ENCODE data around the gene RASA3. TPM values are rescaled to one million over a fixed set of nuclear protein-coding genes. Genes with fewer than 3 reads are reported as not detected.

The RASA3 gene
- total RNA-seq, 1 experiment from 2014 or later, result 22.3 TPM

DNA sequence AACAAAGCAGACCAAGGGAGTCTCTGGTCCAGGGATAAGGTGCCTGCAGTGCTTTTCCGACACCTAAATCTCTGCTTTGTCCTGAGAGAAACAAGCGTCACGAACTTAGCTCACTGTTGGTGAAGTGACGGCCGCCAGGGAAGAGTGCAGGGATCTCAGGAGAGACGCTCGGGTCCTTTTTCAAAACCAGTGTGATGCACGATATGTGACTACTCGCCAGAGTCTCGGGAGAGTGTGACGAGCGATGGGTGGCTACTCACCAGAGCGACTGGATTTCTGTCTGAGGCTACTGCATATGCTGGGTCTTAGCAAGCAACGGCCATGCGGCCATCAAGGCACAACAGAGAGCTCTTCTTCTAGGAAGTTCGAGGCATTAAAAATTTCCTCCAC, 30.1 kb upstream of the RASA3 start:
- H3K4me3 Mint-ChIP-seq, result no peak overlapping the region
- peaks cover 2% of the 10 kb centered on the region; the same call in 1 of the 2 replicates for H3K27me3 Mint-ChIP-seq (ENCODE audit: low read depth)
- no peaks in the 10 kb centered on the region for H3K36me3 Mint-ChIP-seq
- POLR2A ChIA-PET, result no interaction called here
- CTCF ChIA-PET, result interaction anchor here (0.8 kb wide), 1 partner anchor 16 kb away, joined by 3 read pairs; no protein-coding TSS in a partner anchor
- no peak overlapping the region; the same call in 1 of the 2 replicates for H3K27ac Mint-ChIP-seq
- DNase-seq (ENCODE audit: low spot score) (no peak), ATAC-seq (no peak)
- H3K9me3 Mint-ChIP-seq, result no peaks in the 10 kb centered on the region
- H3K4me1 Mint-ChIP-seq, result peaks cover 4% of the 10 kb centered on the region; the same call in 1 of the 2 replicates
- TF ChIP-seq, protein P1, sequence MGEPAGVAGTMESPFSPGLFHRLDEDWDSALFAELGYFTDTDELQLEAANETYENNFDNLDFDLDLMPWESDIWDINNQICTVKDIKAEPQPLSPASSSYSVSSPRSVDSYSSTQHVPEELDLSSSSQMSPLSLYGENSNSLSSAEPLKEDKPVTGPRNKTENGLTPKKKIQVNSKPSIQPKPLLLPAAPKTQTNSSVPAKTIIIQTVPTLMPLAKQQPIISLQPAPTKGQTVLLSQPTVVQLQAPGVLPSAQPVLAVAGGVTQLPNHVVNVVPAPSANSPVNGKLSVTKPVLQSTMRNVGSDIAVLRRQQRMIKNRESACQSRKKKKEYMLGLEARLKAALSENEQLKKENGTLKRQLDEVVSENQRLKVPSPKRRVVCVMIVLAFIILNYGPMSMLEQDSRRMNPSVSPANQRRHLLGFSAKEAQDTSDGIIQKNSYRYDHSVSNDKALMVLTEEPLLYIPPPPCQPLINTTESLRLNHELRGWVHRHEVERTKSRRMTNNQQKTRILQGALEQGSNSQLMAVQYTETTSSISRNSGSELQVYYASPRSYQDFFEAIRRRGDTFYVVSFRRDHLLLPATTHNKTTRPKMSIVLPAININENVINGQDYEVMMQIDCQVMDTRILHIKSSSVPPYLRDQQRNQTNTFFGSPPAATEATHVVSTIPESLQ (CRISPR knock-in tag; IDR thresholded peaks at IDR 0.05), result no peak
- TF ChIP-seq MYBL2 (CRISPR knock-in tag; IDR thresholded peaks at IDR 0.05), result no peak
- TF ChIP-seq, protein P2, sequence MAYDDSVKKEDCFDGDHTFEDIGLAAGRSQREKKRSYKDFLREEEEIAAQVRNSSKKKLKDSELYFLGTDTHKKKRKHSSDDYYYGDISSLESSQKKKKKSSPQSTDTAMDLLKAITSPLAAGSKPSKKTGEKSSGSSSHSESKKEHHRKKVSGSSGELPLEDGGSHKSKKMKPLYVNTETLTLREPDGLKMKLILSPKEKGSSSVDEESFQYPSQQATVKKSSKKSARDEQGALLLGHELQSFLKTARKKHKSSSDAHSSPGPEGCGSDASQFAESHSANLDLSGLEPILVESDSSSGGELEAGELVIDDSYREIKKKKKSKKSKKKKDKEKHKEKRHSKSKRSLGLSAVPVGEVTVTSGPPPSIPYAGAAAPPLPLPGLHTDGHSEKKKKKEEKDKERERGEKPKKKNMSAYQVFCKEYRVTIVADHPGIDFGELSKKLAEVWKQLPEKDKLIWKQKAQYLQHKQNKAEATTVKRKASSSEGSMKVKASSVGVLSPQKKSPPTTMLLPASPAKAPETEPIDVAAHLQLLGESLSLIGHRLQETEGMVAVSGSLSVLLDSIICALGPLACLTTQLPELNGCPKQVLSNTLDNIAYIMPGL (CRISPR knock-in tag; IDR thresholded peaks at IDR 0.05), result no peak
- no peak for TF ChIP-seq FOXJ3 (CRISPR knock-in tag; IDR thresholded peaks at IDR 0.05; ENCODE audit: borderline replicate concordance)
- no peak for TF ChIP-seq RORB (CRISPR knock-in tag; IDR thresholded peaks at IDR 0.05)
- TF ChIP-seq, protein P3, sequence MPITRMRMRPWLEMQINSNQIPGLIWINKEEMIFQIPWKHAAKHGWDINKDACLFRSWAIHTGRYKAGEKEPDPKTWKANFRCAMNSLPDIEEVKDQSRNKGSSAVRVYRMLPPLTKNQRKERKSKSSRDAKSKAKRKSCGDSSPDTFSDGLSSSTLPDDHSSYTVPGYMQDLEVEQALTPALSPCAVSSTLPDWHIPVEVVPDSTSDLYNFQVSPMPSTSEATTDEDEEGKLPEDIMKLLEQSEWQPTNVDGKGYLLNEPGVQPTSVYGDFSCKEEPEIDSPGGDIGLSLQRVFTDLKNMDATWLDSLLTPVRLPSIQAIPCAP (CRISPR knock-in tag; IDR thresholded peaks at IDR 0.05), result no peak
- TF ChIP-seq ATF1 (CRISPR knock-in tag; IDR thresholded peaks at IDR 0.05), result no peak
- TF ChIP-seq, protein P4, sequence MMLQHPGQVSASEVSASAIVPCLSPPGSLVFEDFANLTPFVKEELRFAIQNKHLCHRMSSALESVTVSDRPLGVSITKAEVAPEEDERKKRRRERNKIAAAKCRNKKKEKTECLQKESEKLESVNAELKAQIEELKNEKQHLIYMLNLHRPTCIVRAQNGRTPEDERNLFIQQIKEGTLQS (CRISPR knock-in tag; conservative IDR thresholded peaks at IDR 0.05), result no peak
- no peak for TF ChIP-seq ZNF671 (CRISPR knock-in tag; IDR thresholded peaks at IDR 0.05)
- no peak for TF ChIP-seq CREM (CRISPR knock-in tag; IDR thresholded peaks at IDR 0.05)
- no peak for TF ChIP-seq ZNF232 (CRISPR knock-in tag; IDR thresholded peaks at IDR 0.05)
- no peak for TF ChIP-seq SMAD3 (CRISPR knock-in tag; IDR thresholded peaks at IDR 0.05; ENCODE audit: borderline replicate concordance)
- TF ChIP-seq, protein P5, sequence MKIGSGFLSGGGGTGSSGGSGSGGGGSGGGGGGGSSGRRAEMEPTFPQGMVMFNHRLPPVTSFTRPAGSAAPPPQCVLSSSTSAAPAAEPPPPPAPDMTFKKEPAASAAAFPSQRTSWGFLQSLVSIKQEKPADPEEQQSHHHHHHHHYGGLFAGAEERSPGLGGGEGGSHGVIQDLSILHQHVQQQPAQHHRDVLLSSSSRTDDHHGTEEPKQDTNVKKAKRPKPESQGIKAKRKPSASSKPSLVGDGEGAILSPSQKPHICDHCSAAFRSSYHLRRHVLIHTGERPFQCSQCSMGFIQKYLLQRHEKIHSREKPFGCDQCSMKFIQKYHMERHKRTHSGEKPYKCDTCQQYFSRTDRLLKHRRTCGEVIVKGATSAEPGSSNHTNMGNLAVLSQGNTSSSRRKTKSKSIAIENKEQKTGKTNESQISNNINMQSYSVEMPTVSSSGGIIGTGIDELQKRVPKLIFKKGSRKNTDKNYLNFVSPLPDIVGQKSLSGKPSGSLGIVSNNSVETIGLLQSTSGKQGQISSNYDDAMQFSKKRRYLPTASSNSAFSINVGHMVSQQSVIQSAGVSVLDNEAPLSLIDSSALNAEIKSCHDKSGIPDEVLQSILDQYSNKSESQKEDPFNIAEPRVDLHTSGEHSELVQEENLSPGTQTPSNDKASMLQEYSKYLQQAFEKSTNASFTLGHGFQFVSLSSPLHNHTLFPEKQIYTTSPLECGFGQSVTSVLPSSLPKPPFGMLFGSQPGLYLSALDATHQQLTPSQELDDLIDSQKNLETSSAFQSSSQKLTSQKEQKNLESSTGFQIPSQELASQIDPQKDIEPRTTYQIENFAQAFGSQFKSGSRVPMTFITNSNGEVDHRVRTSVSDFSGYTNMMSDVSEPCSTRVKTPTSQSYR (CRISPR knock-in tag; IDR thresholded peaks at IDR 0.05), result no peak
- TF ChIP-seq TEAD4 (CRISPR knock-in tag; IDR thresholded peaks at IDR 0.05), result no peak
- no peak for TF ChIP-seq NFE2L1 (CRISPR knock-in tag; IDR thresholded peaks at IDR 0.05)
- TF ChIP-seq TP53 (CRISPR knock-in tag; IDR thresholded peaks at IDR 0.05), result no peak
- no peak for TF ChIP-seq NFATC4 (CRISPR knock-in tag; IDR thresholded peaks at IDR 0.05)
- no peak for TF ChIP-seq ZNF263 (CRISPR knock-in tag; IDR thresholded peaks at IDR 0.05; ENCODE audit: low read depth)
- TF ChIP-seq USF2 (CRISPR knock-in tag; IDR thresholded peaks at IDR 0.05), result no peak
- TF ChIP-seq PRRX2 (CRISPR knock-in tag; IDR thresholded peaks at IDR 0.05), result no peak
